Ecto neural progenitor cell (in vitro differentiated cells): ENCODE measurements around the gene CDHR2.

Source experiments
- DNase-seq: peaks from one replicate; pipeline ENCODE4 v3.0.0-alpha.2; 2018; ENCODE audit warnings: low spot score

Gene CDHR2

DNA sequence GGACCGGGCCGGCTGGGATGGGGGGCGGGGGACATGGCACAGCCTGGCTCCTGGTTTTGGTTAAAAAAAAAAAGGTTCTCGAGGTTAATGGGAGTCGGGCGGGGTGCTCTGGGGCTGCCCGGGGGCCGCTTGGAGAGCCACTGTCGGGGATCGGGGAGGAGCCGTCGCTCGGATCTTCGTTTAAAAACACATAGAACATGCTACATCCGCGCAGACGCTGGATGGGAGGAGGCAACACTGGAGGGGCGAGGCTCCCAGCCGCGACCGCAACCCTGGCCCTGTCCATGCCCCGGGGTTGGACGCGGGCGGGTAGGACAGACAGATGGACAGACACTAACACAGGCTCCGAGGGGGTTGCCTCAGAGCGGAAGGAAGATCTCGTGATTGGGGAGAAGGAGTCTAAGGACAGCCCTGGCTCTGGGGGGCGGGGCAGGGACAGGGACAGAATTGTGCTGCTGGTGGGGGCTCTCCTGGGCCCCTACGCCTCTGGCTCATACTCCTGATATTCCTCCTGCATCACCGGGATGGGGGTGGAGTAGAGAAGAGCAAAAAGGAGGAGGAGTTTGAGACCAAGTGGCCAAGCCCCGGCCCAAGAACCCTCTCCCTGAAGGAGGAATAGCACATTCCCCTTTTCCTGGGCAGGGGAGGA is 71.3 kb downstream of the CDHR2 start:
- DNase-seq, result no peak

GRCh38 chr5:176621661-176622079 is 72.5 kb downstream of the CDHR2 start:
- no peak for DNase-seq

- DNase-seq, result no peak
These were observed 75.0 kb downstream of the CDHR2 start for GRCh38 chr5:176624142-176624541.

GRCh38 chr5:176624938-176625337 is 75.8 kb downstream of the CDHR2 start:
- no peak for DNase-seq

DNA sequence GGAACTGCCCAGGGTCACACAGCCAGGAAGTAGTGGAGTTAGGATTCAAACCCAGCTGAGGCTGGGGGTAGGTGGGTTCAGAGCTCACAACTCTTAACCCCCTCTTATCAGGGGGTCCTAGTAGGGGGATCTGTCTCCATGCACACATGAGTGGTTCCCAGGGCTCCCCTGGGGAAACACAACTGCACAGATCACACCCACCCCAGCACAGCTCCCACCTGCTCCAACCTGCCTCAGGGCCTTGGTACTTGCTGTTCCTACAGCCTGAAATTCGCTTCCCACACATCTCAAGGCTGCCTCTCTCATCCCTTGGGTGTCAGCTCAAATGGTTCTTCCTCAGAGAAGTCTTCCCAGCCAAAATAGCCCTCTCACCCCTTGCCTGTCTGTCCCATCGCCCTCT is 76.4 kb downstream of the CDHR2 start:
- DNase-seq, result no peak

DNA sequence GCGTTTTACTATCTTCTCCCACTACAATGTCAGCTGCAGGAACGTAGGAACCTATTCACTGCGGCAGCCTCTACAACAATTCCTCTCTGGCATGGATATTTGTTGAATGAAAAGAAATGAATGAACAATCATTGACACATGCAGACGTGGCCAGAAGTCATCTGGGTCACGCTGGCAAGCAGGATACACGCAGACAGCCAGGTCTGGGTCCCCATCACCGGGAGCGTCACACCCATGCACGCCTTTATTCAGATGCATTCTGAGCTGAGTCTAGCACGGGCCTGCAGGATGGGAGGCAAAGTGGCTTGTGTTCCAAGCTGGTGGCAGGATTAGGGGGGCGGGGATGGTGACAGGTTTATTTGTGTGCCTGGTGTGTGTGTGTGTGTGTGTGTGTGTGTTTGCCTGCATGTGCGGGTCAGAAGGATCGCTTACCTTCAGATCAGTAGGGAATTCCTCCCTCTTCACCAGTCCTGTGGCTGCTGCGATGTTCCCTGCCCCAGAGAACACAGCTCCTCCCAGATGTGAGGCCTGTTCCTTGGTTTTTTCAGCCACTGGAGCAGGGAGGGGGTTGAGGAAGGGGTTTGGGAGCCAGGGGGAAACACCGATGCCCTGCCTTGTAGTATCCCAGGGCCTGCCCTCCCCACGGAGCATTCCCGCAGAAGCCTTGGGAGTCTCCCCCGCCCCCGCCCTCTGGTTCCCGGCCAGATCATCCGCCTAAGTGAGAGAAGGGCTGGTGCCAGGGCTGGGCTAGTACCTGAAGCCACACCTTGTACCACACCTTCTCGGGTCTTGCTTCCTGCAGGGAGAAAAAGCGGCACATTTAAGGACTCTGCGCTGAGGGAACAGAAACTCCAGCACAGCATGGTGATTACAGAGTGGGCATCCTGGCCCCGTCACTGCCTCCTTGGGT is 77.1 kb downstream of the CDHR2 start:
- no peak for DNase-seq

- no peak for DNase-seq
These were observed 77.7 kb downstream of the CDHR2 start for GRCh38 chr5:176626876-176627236.

DNA sequence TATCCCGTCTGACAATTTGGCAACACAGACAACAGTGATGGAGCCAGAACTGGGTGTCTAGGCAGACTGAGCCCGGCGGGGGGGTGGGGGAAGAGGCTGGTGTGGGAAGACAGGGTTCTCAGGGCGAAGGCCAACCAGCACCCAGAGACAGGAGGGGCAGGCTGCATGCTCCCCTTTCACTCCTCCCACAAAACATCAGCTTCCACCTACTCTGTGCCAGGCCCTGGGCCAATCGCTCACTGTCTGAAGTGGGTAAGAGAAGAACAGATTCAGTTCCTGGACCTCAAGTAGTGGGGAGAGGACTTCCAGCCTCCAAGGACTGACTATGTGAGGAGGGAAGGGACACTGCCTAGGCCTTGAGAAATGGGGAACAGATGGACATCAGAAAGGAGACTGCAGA is 78.4 kb downstream of the CDHR2 start:
- DNase-seq, result no peak

- DNase-seq, result no peak
These were observed 79.5 kb downstream of the CDHR2 start for GRCh38 chr5:176628406-176629228.

- no peak for DNase-seq
These were observed 80.2 kb downstream of the CDHR2 start for GRCh38 chr5:176629317-176629852.

DNA sequence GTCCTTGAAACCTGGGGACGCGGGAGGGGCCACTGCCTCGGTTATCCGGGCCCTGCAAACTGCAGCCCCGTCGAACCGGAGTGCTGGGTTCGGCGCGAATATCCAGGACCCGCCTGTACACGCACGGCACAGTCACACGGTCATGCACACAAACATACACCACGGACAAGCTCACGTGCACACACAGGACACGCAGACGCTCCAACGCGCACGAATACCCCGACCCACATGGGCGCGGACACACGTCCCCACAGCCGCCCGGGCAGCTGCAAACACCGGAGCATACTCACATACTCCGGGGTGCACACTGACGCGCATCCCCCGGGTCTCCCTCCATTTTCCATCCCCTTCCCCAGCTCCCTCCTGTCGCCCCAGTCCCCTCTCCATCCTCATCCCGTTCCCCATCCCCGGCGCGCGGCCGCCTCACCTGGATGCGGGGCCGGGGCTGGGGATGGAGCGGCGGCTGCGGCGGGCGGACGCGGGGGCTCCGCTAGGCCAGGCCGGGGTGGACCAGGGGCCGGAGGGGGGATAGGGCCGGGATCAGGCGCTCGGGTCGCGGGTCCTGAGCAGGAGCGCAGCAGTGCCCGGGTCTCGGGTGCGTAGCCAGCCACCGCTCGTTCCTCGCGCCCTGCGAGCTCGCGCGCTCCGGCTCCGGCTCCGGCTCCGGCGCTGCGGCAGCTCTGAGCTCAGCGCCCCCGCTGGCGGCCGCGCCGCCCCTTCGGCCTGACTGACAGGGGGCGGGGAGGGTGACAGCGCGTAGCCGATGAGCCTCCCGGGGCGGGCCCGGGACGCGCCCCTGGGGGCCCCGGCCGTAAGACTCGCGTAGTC is 80.9 kb downstream of the CDHR2 start, which contains the start of the genes EIF4E1B and SNCB:
Gene EIF4E1B (plus strand): TSS at position 823 of the 828 bp plus-strand sequence. CDS start 12,113 bp downstream, outside the sequence.
Gene SNCB (minus strand): TSS at position 682 of the 828 bp plus-strand sequence. CDS start 880 bp downstream, outside the sequence.
- DNase-seq, result peak; percentile 79

DNA sequence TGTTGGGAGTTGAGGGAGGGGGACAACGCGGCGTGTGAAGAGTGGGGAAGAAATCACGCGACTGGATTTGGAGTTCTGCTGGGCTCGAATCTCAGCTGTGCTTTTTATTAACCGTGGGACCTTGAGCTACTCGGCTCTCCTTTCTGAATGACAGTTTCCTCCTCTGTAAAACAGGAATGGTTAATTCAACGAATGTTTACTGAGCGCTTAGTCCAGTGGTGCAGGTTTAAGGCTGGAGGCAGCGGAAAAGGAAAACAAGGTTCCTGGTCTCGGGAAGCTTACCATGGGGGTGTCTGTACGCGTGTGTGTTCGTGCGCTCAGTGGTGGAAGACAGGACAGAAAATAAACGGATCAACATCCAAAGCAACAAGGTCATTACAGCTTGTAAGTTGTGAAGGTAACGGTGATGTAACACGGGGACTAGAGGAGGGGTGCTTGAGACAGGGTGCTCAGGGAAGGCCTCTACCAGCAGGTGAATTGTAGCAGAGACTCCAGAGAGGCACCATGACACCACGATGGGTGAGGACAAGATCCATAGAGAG is 81.6 kb downstream of the CDHR2 start:
- no peak for DNase-seq

GRCh38 chr5:176631383-176632200 is 82.5 kb downstream of the CDHR2 start:
- DNase-seq, result no peak

DNA sequence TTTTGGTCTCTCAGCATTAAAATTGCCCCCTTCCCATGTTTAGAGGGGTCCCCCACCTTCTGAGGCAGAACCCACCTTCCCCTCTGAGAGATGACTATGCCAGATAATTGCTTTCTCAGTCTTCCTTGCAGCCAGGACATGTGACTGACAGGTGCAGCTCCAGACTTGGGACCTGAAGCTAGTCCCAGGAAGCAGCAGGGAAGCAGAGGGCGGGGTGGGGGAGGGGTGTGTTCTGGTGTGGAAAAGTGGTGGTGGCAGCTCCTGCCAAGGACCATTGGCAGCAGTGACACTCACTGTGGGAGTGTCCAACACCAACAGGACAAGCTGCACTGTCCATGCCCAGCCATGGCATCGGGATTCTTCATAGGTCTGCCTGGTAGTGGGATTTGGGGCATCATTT is 83.6 kb downstream of the CDHR2 start:
- DNase-seq, result no peak

DNA sequence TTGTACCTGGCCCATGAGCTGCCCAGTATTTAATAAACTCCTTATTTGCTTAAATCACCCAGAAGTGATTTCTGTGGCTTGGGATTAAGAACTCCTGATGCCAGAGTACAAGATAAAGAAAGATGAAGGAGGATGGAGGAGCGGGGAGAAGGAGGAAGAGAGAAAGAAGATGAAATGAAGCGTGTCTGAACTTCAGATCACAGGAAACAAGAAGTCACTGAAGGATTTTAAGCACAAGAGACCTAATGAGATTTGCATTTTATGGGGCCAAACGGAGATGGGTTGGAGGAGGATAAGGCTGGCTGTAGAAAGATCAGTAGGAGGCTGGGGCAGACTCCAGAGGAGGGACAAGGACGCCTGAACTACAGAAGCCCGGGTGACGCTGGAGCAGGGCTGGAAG is 84.5 kb downstream of the CDHR2 start:
- no peak for DNase-seq

DNA sequence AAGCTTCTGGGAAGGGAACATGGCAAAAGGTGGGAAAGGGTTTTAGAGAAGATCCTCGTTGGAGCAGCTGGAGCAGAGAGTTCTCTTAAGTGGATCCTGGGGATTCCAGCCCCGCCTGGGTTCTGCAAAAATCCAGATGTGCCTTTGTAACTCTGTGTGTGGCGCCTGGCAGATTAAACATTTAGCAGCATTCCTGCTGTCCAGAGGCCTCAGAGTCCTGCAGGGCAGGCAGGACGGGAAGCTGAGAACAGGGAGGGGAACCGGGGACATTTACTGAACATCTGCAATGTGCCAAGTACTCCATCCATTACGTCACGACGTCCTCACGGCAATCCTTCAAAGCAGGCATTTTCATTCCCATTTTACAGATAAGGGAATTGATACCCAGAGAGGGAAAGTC is 87.3 kb downstream of the CDHR2 start:
- DNase-seq, result no peak

DNA sequence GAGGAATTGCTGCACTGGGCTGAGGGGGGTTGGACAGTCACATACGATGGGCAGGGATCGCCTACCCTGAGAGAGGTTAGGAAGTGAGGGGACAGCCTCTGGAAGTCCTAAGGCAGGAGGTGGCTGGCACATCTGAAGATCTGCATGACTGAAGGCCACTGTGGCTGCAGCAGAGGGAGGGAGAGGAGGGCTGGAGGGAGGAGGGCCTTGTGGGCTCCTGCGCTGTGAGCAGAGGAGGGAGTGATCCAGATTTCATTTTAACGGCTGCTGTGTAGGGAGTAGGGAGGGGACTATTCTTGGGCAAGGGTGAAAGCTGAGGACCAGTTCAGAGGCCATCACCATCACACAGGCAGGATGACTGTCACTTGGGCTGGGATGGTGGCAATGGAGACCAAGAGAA is 88.4 kb downstream of the CDHR2 start:
- no peak for DNase-seq

DNA sequence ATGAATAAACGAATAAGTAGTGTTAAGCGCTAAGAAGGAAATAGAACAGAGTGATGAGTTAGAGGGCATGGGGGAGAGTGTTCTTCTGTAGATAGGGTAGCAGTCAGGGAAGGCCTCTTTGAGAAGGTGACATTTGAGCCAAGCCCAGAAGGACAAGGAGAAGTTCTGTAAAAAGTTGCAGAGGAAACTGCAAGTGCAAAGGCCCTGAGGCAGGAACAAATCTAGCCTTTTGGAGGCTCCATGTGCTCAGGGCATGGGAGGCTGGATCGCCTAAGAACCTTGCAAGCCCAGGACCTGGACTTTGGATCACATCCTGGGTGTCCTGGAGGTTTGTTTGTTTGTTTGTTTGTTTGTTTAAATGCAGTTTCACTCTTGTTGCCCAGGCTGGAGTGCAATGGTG is 89.3 kb downstream of the CDHR2 start:
- no peak for DNase-seq

- no peak for DNase-seq
These were observed 90.1 kb downstream of the CDHR2 start for GRCh38 chr5:176639208-176639607.

- no peak for DNase-seq
These were observed 90.8 kb downstream of the CDHR2 start for GRCh38 chr5:176639981-176640380.
